A549 (cell line): ENCODE results near the gene MLXIP.

Source experiments
- POLR2A ChIP-seq: IDR thresholded peaks from 2 replicates; pipeline ENCODE4 v1.6.1; 2012; ENCODE audit warnings: mild to moderate bottlenecking, low read length
- TF ChIP-seq, protein P1 (sequence below): fragments of >200 bp; sonication (Bioruptor Twin); formaldehyde crosslinking; IDR thresholded peaks from 3 replicates; pipeline ENCODE4 v1.5.1; 2016
- TF ChIP-seq, protein P2 (sequence below): fragments of 450-650 bp; IDR thresholded peaks from 2 replicates; pipeline ENCODE4 v1.6.1; 2014; ENCODE audit warnings: antibody characterized with exemption

GRCh38 chr12:122032580-122032979, 46.0 kb upstream of the MLXIP start:
- no peak for TF ChIP-seq POLR2A
- TF ChIP-seq, protein P1, sequence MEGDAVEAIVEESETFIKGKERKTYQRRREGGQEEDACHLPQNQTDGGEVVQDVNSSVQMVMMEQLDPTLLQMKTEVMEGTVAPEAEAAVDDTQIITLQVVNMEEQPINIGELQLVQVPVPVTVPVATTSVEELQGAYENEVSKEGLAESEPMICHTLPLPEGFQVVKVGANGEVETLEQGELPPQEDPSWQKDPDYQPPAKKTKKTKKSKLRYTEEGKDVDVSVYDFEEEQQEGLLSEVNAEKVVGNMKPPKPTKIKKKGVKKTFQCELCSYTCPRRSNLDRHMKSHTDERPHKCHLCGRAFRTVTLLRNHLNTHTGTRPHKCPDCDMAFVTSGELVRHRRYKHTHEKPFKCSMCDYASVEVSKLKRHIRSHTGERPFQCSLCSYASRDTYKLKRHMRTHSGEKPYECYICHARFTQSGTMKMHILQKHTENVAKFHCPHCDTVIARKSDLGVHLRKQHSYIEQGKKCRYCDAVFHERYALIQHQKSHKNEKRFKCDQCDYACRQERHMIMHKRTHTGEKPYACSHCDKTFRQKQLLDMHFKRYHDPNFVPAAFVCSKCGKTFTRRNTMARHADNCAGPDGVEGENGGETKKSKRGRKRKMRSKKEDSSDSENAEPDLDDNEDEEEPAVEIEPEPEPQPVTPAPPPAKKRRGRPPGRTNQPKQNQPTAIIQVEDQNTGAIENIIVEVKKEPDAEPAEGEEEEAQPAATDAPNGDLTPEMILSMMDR, result no peak
- TF ChIP-seq, protein P2, sequence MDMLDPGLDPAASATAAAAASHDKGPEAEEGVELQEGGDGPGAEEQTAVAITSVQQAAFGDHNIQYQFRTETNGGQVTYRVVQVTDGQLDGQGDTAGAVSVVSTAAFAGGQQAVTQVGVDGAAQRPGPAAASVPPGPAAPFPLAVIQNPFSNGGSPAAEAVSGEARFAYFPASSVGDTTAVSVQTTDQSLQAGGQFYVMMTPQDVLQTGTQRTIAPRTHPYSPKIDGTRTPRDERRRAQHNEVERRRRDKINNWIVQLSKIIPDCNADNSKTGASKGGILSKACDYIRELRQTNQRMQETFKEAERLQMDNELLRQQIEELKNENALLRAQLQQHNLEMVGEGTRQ, result no peak
